Raji (cell line): ENCODE results near the gene ASCL2.

Source experiments
- POLR2A ChIP-seq: IDR thresholded peaks from 2 replicates; pipeline ENCODE4 v1.6.1; 2011; ENCODE audit warnings: low read depth, low read length, control low read depth; ENCODE audit not compliant: insufficient read depth

ASCL2 gene

GRCh38 chr11:2273311-2273710, 2.9 kb upstream of the ASCL2 start:
- no peak for TF ChIP-seq POLR2A

DNA sequence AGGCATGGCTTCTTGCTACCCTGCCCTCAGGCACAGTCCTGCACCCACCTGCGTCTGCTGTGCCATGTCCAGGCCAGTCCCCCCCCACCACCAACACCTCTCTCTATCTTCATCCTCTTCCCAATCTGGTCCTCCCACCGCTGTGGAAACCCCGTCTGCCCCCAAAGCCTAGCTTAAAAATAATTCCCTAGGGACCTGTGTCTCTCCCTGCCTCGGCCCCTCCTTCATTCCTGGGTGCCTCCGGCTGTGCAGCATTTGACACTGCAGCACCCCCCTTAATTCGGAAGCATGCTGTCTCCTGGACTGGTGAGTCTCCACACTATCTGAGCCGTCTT, 2.5 kb upstream of the ASCL2 start:
- no peak for TF ChIP-seq POLR2A

DNA sequence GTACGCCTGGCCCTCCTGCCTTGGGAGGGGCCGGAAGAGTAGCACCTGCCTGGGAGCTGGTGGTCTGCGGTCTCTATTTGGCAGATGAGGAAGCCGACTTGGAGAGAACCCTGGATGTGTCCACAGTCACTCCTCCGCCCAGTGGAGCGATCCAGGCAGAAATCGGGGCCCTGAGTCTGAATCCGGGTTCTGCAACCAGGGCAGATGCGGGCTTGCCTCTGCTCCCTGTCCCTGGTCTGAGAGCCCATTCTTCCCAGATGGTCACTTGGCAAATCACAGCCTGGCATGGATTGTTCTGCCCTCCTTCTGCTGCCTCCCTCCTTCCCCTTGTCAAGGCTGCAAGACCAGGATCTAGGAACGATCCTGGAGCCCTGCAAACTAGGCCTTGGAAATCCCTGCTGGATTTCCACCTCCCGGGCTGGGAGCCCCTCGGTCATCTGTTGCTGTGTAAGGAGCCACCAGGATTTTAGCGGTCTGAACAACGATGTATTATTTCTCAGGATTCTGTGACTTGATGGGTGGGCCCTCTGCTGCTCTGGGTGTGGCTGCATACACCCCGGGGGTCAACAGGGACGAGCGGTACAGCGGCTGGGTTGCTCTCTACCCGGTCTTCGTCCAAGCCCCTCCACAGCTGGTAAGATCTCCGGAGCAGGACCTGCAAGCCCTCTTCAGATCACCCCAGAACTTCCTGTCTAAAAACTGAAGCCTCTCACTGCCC, 2.0 kb upstream of the ASCL2 start:
- TF ChIP-seq POLR2A: no peak

GRCh38 chr11:2271327-2272227, 1.2 kb upstream of the ASCL2 start:
- TF ChIP-seq POLR2A: no peak

GRCh38 chr11:2271077-2271326, 614 bp upstream of the ASCL2 start:
- TF ChIP-seq POLR2A: no peak

GRCh38 chr11:2269601-2270321, 627 bp downstream of the ASCL2 start:
- TF ChIP-seq POLR2A: no peak

DNA sequence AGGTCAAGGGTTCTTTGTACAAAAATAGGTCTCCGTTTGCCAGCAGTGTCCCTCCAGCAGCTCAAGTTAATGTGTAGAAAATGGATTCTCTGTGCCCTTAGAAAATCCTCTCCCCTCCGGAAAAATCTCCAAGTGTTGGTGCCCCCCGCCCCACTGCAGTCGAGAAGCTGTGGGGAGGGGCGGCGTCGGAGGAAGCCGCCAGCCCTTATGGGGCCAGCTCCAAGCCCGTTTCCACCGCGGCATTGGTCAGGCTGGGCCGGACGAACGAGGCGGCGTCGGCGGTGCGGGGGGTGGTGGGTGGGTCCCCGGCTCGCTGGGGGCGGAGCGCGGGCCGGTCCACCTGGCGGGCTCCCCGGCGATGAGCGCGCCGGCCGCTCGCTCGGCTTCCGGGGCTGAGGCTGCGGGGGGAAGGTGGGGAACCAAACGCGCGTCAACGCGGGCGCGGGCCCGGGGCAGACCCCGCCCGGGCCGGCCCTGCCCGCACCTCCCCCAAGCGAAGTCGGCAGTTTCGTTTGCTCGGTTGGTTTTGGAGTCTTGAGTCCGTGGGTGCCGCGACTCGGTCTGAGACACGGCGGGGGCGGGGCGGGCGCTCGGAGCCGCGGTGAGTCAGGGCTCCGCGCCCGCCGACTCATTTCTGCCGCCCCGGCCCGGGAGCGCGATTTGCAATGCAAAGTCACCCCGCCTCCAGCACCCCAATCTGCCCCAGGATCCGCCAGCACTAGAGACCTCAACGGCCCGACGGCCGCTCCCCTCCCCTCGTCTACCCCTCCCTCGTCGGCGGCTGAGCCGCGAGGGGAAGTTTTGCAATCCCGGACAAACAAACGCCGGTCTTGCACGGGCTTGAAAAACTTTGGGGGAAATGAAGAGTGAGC, 1.4 kb downstream of the ASCL2 start:
- TF ChIP-seq POLR2A: no peak

DNA sequence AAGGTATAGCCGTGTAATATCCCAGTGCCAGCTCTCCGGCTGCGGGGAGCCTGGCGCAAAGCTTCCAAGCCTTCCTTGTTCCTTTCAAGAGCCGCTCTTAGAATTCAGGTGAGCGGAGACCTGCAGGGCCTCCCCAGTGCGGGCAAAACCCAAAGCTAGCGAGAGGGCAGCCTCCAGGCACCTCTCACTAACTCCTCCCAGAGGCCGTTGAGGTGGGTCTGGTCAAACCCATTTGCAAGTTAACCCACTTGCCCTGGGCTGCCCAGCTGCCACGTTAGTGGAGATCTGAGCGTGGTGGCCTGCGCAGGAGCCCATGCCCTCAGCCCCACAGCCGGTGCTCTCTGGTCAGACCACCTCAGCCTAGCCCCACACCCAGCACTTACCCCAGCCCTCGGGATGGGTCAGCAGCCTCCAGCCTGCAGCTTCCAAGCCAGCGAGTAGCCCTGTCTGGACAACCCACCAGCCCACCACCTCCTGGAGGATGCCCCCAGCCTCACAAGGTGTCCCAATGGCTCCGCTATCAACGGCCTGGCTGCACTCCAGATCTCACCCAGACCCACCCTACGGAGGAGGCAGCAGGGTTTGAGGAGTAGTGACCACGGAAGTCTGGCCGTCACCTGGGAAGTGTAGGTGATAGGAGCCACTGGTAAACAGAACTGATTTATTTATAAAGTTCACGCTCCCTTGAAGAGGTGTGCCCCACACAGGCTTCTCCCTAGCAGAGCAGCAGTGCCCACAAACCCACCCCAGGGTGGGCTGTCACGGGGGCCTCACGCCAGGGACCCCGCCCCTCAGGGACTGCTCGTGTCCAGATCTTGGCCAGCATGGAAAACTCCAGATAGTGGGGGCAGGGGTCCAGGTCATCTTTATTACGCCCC, 2.3 kb downstream of the ASCL2 start:
- no peak for TF ChIP-seq POLR2A

DNA sequence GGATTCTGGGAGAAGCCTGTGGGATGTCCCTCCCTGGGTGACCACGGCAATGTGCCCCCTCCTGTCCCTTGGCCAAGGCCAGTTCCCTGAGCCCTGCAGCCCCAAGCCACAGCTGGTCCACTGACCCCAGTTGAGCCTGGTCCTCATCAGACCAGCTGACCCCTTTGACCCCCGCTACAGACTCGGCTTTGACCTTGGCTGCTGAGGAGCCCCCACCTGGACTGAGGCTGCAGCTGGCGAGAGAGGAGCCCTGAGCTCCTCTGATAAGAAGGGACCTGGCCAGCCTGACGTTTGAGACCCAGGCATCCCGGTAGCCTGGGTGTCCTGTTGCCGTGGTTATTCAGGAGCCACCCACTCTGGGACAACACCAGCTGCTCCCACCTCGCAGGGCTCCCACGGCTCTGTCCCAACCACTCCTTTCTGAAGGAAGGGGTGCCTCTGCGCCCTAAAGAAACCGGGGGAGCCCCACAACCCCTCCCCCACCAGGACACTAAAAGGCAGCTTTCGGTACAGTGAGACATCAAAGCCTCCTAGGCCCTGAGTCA, 3.0 kb downstream of the ASCL2 start:
- TF ChIP-seq POLR2A: no peak

DNA sequence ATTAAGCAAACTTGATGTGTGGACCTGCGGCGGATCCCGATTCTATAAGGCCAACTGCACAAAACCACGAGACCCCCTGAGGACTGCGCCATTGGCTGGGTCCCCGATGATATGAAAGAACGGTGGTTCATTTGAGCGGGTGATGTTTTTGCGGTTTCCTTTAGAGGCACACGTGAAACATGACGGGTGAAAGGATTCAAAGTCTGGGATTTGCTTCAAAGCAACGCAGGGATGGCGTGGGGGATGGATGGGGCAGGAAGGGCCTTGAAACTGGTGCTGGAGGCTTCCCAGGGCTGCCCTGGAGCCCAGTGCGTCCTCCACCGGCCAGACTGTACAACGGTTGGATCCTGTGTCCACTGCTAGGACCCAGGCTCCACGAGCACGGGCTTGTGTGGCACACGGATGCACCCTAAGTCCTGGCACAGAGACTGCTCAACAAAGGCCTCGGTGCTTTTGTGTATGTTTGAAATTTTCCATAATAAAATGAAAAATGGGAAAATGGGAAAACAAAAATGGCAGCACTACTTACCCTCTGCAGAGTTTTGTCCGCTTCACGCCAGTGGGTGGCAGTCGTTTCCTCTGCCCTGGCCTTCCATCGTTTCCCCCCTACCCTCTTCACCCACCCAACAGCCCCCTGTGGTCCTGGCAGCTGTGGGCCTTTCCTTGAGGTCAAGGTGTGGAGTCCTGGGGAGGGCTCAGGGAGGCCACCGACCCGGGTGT, 3.6 kb downstream of the ASCL2 start:
- TF ChIP-seq POLR2A: no peak

GRCh38 chr11:2265854-2266585, 4.4 kb downstream of the ASCL2 start:
- TF ChIP-seq POLR2A: no peak

DNA sequence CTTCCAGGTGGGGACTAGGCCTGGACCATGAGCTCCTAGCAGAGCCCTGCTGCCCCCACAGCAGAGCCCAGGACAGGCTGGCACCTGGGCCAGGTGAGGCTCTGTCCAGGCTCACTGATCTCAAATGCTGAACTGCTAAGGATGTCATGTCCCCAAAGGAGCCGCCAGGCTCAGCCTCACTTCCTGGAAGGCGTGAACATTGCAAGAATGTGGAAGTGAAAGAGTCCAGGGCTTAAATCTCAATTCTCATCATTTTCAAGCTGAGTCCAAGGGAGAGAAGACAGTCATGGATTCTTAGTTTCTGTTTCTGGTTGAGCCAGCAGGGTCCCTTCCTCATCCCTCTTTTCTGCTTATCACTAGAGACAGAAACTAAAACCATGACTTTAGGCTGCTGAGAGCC, 5.0 kb downstream of the ASCL2 start:
- TF ChIP-seq POLR2A: no peak

- TF ChIP-seq POLR2A: no peak
Measured at GRCh38 chr11:2264366-2265053, 5.9 kb downstream of the ASCL2 start.
